GM10266 (cell line): ENCODE results near the gene PSMG3.

Source experiments
- DNase-seq: peaks from one replicate; pipeline ENCODE4 v3.0.0; 2012; ENCODE audit errors: extremely low spot score
- CTCF ChIP-seq: IDR thresholded peaks from 2 replicates; pipeline ENCODE4 v1.5.1; 2012; ENCODE audit warnings: mild to moderate bottlenecking, low read depth; ENCODE audit not compliant: control insufficient read depth, insufficient read depth; ENCODE audit errors: missing control alignments

The PSMG3 gene

GRCh38 chr7:1578513-1578912 is 8.7 kb upstream of the PSMG3 start:
- DNase-seq, result no peak
- TF ChIP-seq CTCF, result no peak

GRCh38 chr7:1576521-1577253 is 6.9 kb upstream of the PSMG3 start:
- no peak for TF ChIP-seq CTCF
- no peak for DNase-seq

GRCh38 chr7:1575809-1576208 is 6.0 kb upstream of the PSMG3 start:
- no peak for DNase-seq

GRCh38 chr7:1572111-1572822 is 2.4 kb upstream of the PSMG3 start:
- TF ChIP-seq CTCF, result no peak
- DNase-seq, result no peak

More at GRCh38 chr7:1575809-1576208, 6.0 kb upstream of the PSMG3 start:
- no peak for TF ChIP-seq CTCF

GRCh38 chr7:1569440-1569832 is 396 bp downstream of the PSMG3 start:
- no peak for TF ChIP-seq CTCF
- no peak for DNase-seq

- no peak for DNase-seq
- TF ChIP-seq CTCF, result no peak
Measured at GRCh38 chr7:1569016-1569415, 816 bp downstream of the PSMG3 start.

- DNase-seq, result no peak
- TF ChIP-seq CTCF, result no peak
Measured at GRCh38 chr7:1567896-1568510, 1.8 kb downstream of the PSMG3 start.
